ENCODE data around the gene DNAH14.
"Not testable (repeated sequence)": the region's sequence is repeated elsewhere in the genome, so short reads cannot be mapped to it uniquely, and the experiment has no call there.

DNA sequence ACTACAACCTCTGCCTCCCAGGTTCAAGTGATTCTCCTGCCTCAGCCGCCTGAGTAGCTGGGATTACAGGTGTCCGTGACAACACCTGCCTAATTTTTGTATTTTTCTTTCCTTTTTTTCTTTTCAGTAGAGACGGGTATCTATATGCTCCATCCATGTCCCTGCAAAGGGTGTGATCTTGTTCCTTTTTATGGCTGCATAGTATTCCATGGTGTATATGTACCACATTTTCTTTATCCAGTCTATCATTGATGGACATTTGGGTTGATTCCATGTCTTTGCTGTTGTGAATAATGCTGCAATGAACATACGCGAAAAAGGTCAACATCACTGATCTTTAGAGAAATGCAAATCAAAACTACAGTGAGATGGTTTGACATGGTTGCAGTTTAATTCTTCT is 62.1 kb downstream of the DNAH14 start:
- TF ChIP-seq, protein P1, sequence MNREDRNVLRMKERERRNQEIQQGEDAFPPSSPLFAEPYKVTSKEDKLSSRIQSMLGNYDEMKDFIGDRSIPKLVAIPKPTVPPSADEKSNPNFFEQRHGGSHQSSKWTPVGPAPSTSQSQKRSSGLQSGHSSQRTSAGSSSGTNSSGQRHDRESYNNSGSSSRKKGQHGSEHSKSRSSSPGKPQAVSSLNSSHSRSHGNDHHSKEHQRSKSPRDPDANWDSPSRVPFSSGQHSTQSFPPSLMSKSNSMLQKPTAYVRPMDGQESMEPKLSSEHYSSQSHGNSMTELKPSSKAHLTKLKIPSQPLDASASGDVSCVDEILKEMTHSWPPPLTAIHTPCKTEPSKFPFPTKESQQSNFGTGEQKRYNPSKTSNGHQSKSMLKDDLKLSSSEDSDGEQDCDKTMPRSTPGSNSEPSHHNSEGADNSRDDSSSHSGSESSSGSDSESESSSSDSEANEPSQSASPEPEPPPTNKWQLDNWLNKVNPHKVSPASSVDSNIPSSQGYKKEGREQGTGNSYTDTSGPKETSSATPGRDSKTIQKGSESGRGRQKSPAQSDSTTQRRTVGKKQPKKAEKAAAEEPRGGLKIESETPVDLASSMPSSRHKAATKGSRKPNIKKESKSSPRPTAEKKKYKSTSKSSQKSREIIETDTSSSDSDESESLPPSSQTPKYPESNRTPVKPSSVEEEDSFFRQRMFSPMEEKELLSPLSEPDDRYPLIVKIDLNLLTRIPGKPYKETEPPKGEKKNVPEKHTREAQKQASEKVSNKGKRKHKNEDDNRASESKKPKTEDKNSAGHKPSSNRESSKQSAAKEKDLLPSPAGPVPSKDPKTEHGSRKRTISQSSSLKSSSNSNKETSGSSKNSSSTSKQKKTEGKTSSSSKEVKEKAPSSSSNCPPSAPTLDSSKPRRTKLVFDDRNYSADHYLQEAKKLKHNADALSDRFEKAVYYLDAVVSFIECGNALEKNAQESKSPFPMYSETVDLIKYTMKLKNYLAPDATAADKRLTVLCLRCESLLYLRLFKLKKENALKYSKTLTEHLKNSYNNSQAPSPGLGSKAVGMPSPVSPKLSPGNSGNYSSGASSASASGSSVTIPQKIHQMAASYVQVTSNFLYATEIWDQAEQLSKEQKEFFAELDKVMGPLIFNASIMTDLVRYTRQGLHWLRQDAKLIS (CRISPR knock-in tag; IDR thresholded peaks at IDR 0.05): not testable (repeated sequence)
- TF ChIP-seq SNRNP70 (optimal IDR thresholded peaks at IDR 0.05; ENCODE audit: low read depth, low read length): not testable (repeated sequence)

Data from K562 (cell line).